Uterus (tissue), 2 donors: ENCODE results near the gene PLA2G6.

Source experiments
- CTCF ChIP-seq, 4 experiments: fragments of 200-600 bp in 2 of 4; fragments of 450-650 bp in 2 of 4; sonication (generic) in 2 of 4; IDR thresholded peaks; one replicate each; pipeline ENCODE4 v1.5.1; 2016 to 2019; ENCODE audit warnings: antibody characterized with exemption in 4 of 4, mild to moderate bottlenecking in 2 of 4, moderate library complexity in 1 of 4
- POLR2A ChIP-seq, 2 donors: fragments of 450-650 bp; IDR thresholded peaks; one replicate each; pipeline ENCODE4 v1.6.1; 2016; ENCODE audit warnings: antibody characterized with exemption in 2 of 2, mild to moderate bottlenecking in 1 of 2, moderate library complexity in 1 of 2

DNA sequence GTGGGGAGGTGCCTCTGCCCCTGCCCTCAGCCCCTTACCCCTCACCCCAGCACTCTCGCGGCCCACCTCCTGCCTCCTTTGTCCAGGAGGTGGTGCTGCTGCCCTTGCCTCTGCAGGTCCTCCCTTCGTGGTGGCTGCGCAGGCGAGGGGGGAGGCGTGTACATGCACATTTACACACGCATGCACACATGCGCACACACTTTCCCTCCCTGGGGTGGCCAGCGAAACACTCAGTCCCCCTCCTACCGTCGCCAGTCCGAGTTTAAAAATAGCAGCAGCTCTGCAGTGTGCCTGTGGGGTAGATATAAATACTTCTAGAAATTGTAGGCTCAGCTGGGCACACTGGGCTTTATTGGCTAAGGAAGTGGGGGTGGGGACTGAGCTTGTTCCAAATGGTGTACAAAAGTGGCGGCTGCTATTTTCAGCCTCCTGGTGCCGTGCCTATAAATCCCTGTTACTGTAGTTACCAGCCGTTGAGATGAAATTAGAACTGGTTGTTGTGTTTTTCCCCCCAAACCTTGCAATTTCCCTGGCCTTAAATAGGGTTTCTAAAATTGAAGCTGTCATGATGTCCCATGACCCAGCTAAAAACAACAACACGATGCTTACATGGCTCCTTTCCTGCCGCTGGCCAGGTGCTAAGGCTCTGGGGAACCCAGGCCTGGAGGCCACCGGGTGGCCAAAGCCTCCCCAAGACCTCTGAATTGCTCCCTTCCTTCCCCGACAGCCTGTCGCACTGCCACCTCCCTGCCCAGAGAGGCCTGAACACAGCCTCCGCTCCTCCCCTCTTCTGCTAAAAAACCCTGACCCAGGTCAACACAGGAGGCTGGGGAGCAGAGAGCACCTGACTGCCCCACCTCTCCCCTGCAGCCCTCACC is 112.0 kb downstream of the PLA2G6 start:
- peak; percentile 55 to 68 (median 64) for TF ChIP-seq CTCF (IDR thresholded peaks at IDR 0.05)
- TF ChIP-seq POLR2A (IDR thresholded peaks at IDR 0.05) = no peak
